ENCODE results near the gene CNN3.

GRCh38 chr1:94909486-94909885, 17.4 kb downstream of the CNN3 start:
- TF ChIP-seq CTCF (conservative IDR thresholded peaks at IDR 0.05; ENCODE audit: low read length) (no peak), EZH2phosphoT487 (IDR thresholded peaks at IDR 0.05; ENCODE audit: borderline replicate concordance) (no peak)
